HG03378 (cell line): ENCODE measurements around the gene SH2D5.

Experiments
- ATAC-seq: cut with Tn5 transposase; IDR thresholded peaks from one replicate; pipeline ENCODE4 v1.9.1; 2021; ENCODE audit warnings: mild to moderate bottlenecking, moderate library complexity; ENCODE audit not compliant: unreplicated experiment

SH2D5 gene

DNA sequence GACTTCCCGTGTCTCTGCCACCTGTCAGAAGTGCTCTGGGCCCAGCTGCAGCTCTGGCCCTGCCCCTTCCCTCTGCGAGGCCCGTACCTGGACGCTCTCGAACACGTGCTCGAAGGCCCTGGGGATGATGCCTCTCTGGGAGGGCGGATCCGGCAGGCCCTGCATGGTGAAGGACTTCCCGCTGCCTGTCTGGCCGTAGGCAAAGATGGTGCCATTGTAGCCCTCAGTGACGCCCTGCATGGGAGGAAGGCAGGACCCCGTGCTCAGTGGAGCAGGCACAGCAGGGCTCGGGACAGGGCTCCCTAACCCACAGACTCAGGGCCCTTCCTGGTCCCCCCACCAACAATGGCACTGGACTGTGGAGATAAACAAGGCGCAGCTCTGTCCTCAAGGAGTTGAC is 17.1 kb downstream of the SH2D5 start:
- no peak for ATAC-seq

GRCh38 chr1:20713440-20713839 is 19.1 kb downstream of the SH2D5 start:
- no peak for ATAC-seq

GRCh38 chr1:20712215-20712577 is 20.3 kb downstream of the SH2D5 start:
- no peak for ATAC-seq

GRCh38 chr1:20711285-20712214 is 21.0 kb downstream of the SH2D5 start:
- ATAC-seq: no peak

DNA sequence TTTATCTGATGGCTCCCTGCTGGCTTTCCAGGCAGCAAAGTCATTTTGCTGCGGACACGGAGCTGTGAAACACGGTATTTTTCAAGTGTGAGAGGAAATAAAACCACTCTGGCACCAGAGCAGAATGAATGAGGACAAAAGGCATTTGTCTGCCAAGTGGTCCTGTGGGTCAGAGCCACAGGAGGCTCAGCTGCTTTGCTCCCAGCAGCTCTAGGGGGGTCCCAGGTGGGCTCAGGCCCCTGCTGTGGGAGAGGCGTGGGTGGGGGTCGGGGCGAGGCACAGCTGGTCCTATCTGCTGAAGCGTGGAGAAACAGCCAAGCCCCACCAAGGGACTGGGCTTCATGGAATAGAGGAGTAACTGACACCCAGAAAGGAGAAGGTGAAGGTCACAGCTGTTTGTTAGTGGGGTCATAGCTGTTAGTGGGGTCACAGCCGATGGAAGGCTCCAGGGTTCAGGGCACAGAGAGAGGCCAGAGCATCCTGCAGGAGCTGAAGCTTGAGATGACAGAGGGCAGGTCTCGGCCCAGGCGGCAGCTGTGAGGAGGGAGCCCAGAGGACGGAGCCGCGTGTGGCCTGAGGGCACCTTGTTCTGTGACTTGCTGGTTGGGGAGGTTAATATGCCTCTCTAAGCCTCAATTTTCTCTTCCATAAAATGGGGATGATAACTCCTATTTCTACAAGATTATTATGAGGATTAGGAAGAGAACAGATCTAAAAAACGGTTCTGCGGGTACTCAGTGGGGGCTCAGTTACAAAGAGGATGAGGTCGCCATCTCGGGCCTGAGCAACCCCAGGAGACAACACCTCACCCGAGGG is 21.8 kb downstream of the SH2D5 start:
- no peak for ATAC-seq

- ATAC-seq: no peak
Observed at GRCh38 chr1:20709868-20710267, 22.6 kb downstream of the SH2D5 start.

GRCh38 chr1:20708891-20709290 is 23.6 kb downstream of the SH2D5 start:
- no peak for ATAC-seq

- ATAC-seq: no peak
Observed at GRCh38 chr1:20708057-20708456, 24.4 kb downstream of the SH2D5 start.

DNA sequence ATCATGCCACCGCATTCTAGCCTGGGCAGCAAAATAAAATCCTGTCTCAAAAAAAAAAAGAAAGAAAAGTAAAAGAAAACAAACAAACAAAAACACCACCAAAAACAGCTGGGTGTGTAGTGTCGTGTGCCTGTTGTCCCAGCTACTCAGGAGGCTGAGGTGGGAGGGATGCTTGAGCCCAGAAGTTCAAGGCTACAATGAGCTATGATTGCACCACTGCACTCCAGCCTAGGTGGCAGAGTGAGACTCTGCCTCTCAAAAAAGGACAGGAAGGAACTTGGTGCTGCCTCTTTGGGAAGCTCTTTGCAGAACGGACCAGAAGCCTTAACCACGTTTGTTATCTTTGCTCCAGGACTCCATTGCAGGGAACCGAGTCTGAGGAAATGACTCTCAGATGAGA is 25.7 kb downstream of the SH2D5 start:
- ATAC-seq: no peak

DNA sequence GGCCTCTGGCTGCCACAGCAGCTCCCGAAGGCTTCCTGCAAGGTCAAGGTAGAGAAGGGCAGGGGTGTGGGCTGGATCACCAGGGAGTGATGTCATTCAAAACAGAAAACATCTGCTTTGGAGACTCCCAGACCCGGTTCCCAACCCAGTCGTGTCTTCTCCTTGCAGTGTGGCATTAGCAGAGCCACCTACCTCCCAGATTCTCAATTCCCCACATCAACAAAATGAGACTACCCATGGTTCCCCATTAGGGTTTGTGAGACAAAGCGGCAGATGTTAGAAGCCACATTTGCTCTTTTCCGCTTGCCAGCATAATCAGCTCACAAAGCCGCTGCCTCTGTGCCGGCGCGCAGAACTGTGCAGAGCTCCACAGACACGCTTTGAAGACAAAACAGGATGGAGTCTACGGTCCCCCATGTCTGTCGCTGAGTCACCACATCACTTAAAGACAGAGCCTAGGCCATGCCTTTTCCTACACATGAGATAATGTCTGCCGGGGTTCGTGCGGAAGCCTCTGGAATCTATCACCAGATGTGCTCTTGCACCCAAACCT is 27.2 kb downstream of the SH2D5 start:
- no peak for ATAC-seq

DNA sequence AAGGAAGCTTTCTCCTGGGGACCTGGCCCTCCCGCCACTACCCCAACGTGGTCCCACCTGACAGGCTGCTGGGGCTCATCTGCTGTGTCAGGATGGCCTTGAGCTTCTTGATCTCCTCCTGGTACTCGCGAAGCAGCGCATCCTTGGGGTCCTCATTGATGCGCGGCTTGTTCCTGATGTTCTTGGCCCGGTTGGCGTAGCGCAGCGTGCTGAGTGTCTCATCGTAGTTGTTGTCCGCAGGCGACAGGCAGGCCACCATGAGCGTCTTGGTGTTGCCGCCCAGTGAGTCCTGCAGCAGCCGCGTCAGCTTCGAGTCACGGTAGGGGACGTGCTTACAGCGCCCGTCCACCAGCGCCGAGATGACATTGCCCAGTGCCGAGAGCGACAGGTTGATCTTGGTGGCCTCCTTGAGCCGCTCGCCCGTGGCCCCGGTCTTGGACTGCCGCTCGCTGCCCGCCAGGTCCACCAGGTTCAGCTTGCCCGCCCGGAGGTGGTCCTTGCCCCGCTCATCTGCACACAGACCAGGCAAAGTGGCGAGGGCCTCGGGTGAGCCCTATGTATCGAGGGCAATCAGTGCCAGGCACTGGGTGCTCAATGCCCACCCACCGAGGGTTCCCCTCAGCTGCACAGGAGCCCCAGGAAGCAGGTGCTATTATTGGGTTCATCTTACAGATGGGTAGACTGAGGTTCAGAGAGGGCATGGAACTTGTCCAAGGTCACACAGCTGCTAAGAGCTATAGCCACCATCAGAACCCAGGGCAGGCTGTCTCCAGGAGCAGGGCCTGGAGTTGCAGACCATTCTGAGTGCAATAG is 27.9 kb downstream of the SH2D5 start:
- ATAC-seq: no peak

DNA sequence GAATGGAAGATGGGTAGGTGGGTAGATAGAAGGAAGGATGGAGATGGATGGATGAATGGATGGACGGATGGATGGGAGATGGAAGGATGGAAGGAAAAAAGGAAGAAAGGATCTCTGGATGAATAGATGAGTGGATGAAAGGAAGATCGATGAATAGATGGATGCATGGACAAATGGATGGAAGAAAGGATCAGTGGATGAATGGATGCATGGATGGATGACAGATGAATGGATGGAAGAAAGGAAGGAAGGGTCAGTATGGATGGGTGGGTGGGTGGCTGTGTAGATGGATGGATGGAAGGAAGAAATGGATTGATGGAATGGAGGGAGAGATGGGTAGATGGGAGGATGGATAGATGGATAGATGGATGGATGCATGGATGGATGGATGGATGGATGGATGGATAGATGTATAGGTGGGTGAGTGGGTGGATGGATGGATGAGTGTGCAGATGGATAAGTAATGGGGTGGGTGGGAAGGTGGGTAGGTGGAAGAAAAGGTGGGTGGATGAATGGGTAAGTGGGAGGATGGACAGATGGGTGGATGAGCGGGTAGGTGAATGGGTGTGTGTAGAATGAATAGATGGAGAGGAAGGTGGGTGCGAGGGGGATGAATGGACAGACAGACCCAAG is 29.3 kb downstream of the SH2D5 start:
- ATAC-seq: no peak

GRCh38 chr1:20702416-20702815 is 30.1 kb downstream of the SH2D5 start:
- ATAC-seq: no peak

DNA sequence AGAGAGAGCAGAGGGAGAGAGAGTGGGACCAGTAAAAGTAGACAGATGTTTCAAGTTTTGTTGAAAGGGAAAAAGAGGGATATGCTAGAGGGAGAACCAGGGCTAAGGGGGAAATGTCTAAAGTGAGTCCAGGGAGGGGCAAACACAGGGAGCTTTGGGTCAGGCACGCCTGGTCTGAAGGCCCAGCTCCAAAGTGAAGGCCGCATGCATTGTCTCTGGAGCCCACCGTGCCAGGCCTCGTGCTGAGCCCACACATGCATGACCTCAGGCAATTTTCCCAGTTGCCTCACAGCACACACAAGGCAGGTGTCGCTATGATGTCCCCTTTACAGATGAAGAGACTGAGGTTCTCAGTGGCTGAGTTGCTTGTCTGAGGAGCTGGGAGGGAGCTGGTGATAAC is 30.7 kb downstream of the SH2D5 start:
- ATAC-seq: no peak

DNA sequence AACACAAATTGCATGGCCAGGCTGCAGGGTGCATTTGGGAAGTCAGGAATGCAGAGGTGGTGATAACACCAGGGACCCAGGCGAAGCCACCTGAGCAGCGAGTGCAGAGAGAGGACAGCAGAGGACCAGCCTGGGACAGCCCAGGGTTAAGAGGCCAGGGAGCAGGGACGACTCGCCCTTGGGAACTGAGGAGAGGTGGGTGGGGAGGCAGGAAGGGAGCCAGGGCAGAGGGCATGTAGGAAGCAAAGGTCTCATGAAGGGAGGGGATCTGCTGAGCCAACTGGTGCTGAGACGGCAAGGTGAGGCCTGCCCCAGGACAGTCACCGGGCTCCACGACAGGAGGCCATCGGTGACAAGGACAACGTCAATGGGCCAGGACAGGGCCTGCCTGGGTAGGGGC is 31.1 kb downstream of the SH2D5 start:
- no peak for ATAC-seq

DNA sequence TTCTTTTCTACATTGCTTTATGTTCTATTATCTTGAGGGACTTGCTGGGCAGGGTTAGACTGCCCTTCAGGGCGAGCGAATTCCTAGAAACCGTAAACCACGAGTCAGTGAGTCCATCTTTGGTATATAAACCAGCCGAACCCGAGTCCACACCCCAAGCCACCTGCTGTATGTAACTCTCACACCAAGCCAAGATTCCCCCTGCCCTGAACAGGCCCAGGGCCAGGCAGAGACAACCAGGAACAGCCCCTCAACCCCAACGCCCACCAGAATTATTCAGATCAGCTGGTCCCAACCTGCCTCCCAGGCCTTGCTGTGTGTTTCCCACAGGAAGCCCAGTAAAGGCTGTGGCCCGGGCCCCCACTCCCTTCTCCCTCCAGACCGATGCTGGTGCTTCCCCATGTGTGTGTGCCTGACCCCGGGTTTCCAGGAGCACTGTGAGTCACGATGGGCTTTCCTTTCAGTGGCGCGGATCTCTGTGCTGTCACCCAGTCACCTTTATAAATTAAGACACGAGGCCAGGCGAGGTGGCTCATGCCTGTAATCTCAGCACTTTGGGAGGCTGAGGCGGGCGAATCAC is 31.8 kb downstream of the SH2D5 start:
- no peak for ATAC-seq

GRCh38 chr1:20699558-20699957 is 32.9 kb downstream of the SH2D5 start:
- ATAC-seq: no peak

DNA sequence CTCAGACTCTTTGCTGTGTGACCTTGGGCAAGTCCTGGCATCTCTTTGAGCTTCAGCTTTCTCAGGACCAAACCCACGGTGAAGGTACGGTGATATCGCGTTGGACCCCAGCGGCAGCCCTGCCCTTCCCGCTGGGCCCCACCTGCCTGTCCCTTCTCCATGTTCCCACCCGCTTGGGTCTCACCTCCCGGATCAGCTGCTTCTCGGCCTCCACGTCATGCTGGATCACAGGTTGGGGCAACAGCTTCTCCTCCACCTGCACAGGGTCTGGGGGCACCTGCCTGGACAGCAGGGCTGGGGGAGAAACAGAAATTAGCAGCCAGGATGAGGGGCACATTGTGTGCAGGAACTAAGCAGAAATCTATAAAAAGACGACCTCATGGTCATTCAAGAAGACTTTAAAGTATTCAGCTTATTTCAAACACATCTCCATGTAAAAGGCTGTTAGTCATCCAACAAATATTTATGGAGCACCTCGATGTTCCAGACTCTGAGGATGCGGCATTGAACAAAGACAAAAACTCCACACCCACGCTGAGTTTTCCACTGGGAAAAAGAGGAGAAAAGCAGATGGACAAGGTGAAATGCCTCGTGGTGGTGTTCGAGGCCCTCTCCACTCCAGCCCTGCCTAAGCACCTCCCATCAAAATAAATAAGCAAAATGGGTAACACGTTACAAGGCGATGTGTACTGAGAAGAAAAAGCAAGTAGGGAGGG is 34.1 kb downstream of the SH2D5 start:
- no peak for ATAC-seq

DNA sequence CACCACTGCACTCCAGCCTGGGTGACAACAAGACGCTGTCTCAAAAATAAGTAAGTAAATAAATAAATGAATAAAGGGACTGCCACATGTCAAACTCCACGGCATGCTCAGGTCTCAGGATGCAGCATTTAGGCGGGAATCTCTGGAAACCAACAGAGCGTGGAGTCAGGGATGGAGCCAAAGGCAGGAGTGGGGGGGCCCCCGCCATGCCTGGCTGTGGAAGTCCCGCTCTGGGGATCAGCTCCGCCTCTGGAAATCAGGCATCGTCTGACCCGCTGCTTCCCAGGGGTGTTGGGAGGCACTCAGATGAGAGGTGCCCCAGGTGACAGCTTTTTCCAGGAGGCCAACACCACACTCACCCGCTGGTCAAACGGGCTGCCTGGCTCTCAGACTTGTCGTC is 34.9 kb downstream of the SH2D5 start:
- ATAC-seq: no peak
